ENCODE data around the gene UBAC2. TPM values are rescaled to one million over a fixed set of nuclear protein-coding genes. Genes with fewer than 3 reads are reported as not detected.

UBAC2 gene
- total RNA-seq, 1 donor from 2014 or later = 70.8 TPM

DNA sequence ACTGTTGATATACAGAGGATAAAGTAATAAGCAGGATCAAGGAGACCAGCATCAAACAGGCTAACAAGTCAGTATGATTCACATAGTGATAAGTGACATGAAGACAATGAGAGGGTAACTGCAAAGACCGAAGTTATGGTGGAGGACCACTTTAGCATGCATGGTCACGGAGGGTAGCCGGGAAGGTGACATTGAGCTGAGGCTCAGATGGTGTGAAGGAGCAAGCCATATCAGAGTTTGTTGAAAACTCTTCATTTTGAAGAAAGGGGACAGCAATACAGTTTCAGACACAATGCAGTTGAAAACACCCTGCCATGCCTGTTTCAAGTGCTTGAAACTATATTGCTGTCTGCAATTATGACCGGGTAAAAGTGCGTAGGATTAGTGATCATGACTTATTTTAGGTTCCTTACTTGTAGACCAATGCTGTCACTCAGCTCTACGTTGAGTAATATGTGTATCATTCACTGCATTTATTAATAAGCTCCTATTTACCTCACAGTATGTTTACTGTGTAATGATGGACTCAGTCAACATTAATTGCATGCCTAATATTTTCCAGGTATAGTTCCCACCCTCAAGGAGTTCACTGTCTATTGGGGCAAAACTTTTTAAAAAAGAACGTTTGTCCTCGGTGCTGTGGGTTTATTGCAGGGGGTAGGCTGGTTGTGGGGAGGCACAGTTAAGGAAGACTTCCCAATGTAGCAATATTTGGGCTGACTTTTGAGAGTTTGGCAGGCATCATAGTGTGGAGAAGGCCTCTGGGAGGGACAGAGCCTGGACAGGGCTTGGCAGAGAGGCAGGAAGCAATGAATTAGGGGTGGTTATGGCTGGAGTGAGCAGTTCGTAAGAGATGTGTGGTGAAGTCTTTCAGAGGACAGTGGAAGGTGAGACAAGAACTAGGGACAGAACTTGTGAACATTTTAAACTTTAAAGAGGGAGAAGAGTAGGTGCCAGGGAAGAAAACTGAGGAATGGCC lies 3.2 kb downstream of the UBAC2 start:
- peak overlapping the region; percentile 28 for H3K27ac Mint-ChIP-seq (ENCODE audit: unreplicated experiment)
- DNase-seq (ENCODE audit: low spot score) = no peak
- peaks cover 2% of the 10 kb centered on the region for H3K36me3 Mint-ChIP-seq (ENCODE audit: low read depth)
- no peaks in the 10 kb centered on the region for H3K9me3 Mint-ChIP-seq (ENCODE audit: low read depth)
- TF ChIP-seq, protein P1, sequence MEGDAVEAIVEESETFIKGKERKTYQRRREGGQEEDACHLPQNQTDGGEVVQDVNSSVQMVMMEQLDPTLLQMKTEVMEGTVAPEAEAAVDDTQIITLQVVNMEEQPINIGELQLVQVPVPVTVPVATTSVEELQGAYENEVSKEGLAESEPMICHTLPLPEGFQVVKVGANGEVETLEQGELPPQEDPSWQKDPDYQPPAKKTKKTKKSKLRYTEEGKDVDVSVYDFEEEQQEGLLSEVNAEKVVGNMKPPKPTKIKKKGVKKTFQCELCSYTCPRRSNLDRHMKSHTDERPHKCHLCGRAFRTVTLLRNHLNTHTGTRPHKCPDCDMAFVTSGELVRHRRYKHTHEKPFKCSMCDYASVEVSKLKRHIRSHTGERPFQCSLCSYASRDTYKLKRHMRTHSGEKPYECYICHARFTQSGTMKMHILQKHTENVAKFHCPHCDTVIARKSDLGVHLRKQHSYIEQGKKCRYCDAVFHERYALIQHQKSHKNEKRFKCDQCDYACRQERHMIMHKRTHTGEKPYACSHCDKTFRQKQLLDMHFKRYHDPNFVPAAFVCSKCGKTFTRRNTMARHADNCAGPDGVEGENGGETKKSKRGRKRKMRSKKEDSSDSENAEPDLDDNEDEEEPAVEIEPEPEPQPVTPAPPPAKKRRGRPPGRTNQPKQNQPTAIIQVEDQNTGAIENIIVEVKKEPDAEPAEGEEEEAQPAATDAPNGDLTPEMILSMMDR (IDR thresholded peaks at IDR 0.05) = no peak
- H3K4me3 Mint-ChIP-seq (ENCODE audit: unreplicated experiment) = no peak overlapping the region
- H3K27me3 Mint-ChIP-seq (ENCODE audit: low read depth) = no peaks in the 10 kb centered on the region
- peaks cover 22% of the 10 kb centered on the region for H3K4me1 Mint-ChIP-seq (ENCODE audit: low read depth)

DNA sequence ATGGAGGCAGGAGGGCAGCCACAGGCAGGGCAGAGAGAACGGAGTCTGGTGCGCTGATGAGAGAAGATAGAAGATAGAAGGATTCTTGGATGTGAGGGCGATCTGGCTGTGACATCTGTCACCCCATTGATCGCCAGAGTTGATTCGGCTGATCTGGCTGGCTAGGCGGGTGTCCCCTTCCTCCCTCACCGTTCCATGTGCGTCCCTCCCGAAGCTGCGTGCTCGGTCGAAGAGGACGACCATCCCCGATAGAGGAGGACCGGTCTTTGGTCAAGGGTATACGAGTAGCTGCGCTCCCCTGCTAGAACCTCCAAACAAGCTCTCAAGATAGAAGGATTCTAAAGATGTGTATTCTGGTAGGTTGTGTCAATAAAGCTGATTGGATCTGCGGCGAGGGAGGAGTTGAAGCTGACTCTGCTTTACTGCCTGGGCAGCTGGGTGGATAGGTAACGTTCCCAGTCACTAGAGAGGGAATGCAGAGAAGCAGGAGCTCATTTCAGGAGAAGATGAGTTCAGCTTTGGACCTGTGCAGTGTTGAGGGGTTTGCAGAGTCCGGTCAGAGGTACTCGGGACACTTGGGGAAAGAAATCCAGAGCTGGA lies 5.1 kb downstream of the UBAC2 start:
- peaks cover 2% of the 10 kb centered on the region for H3K36me3 Mint-ChIP-seq (ENCODE audit: low read depth)
- H3K4me1 Mint-ChIP-seq (ENCODE audit: low read depth) = peaks cover 16% of the 10 kb centered on the region
- no peak for DNase-seq (ENCODE audit: low spot score)
- H3K9me3 Mint-ChIP-seq (ENCODE audit: low read depth) = no peaks in the 10 kb centered on the region
- no peak overlapping the region for H3K4me3 Mint-ChIP-seq (ENCODE audit: unreplicated experiment)
- no peaks in the 10 kb centered on the region for H3K27me3 Mint-ChIP-seq (ENCODE audit: low read depth)
- TF ChIP-seq, protein P1 (IDR thresholded peaks at IDR 0.05) = no peak
- no peak overlapping the region for H3K27ac Mint-ChIP-seq (ENCODE audit: unreplicated experiment)

DNA sequence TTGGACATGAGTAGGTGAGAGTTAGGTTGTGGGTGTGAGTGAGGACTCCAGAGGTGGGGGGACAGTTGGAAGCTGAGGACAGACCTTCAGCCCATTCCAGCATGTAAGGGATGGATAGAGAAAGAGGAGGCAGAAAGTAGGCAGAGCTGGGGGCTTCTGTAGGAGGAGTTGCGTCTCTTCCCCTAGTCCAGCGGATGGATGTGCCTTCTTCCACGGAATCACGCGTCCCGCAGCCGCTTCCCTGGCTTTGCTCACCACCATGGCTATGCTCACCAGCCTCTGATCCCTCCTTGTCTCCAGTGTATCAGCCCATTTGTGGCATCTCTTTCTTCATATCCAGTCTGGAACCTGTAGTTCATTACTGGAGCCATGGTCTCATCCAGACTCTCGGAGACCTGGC lies 5.6 kb downstream of the UBAC2 start:
- Mint-ChIP-seq H3K9me3 (ENCODE audit: low read depth) (no peaks in the 10 kb centered on the region), H3K4me3 (ENCODE audit: unreplicated experiment) (no peak overlapping the region), H3K4me1 (ENCODE audit: low read depth) (peaks cover 16% of the 10 kb centered on the region), H3K36me3 (ENCODE audit: low read depth) (peaks cover 2% of the 10 kb centered on the region), H3K27me3 (ENCODE audit: low read depth) (no peaks in the 10 kb centered on the region), H3K27ac (ENCODE audit: unreplicated experiment) (no peak overlapping the region)
- no peak for DNase-seq (ENCODE audit: low spot score)
- TF ChIP-seq, protein P1 (IDR thresholded peaks at IDR 0.05) = no peak

DNA sequence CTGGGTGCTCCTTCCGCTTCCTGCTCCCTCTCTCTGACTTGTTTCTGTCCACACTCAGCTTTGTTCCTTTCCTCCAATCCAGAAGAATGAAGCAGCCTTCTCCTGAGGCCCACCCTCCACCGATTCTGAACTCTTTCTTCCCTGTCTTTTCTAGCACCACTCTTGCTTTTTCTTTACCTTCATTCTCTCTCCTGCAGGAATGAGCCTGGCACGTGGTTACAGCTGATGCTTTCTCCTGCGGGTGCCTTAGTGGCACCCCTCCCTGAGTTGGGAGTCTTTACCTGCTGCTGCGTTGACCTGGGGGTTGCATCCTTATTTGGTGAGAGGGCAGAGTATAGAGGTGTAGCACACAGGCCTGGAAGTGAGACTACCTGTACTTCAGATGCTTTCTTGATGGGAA lies 6.2 kb downstream of the UBAC2 start:
- H3K9me3 Mint-ChIP-seq (ENCODE audit: low read depth) = no peaks in the 10 kb centered on the region
- peaks cover 2% of the 10 kb centered on the region for H3K36me3 Mint-ChIP-seq (ENCODE audit: low read depth)

DNA sequence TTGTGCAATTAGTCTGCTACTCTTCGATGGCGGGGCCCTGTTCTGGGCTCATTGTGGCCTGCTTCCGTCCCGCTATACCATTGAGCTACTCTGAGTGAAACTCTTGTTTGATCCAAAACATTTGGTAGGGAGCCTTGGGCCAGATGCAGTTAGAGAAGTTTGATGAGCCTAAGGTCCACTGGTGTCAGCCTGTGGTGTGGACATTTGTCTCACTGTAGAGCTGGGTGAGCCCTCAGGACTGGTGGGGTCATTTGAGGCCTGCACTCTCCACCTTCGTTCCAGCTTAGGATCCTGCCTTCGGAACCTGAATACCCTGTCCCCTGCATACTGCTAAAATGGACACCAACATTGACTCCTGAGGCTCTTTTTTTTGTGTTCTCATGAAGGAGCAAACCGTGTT lies 6.9 kb downstream of the UBAC2 start:
- Mint-ChIP-seq H3K27me3 (ENCODE audit: low read depth) (no peaks in the 10 kb centered on the region), H3K4me1 (ENCODE audit: low read depth) (peaks cover 3% of the 10 kb centered on the region), H3K36me3 (ENCODE audit: low read depth) (peaks cover 2% of the 10 kb centered on the region), H3K4me3 (ENCODE audit: unreplicated experiment) (no peak overlapping the region), H3K9me3 (ENCODE audit: low read depth) (no peaks in the 10 kb centered on the region), H3K27ac (ENCODE audit: unreplicated experiment) (no peak overlapping the region)
- no peak for DNase-seq (ENCODE audit: low spot score)
- TF ChIP-seq, protein P1 (IDR thresholded peaks at IDR 0.05) = no peak

More for the DNA sequence above, 6.2 kb downstream of the UBAC2 start:
- Mint-ChIP-seq H3K4me3 (ENCODE audit: unreplicated experiment) (no peak overlapping the region), H3K4me1 (ENCODE audit: low read depth) (peaks cover 9% of the 10 kb centered on the region), H3K27me3 (ENCODE audit: low read depth) (no peaks in the 10 kb centered on the region), H3K27ac (ENCODE audit: unreplicated experiment) (no peak overlapping the region)
- DNase-seq (ENCODE audit: low spot score) = no peak
- TF ChIP-seq, protein P1 (IDR thresholded peaks at IDR 0.05) = no peak
